Endothelial cell (in vitro differentiated cells): Measurements from ENCODE around the gene RNASE2. TPM values are rescaled to one million over a fixed set of nuclear protein-coding genes. Genes with fewer than 3 reads are reported as not detected.

Experiments
- DNase-seq: peaks from one replicate; pipeline ENCODE4 v3.0.0; 2021; ENCODE audit warnings: low spot score
- H3K27ac Mint-ChIP-seq: one replicate; pipeline ENCODE4 v1.8.0; 2021; ENCODE audit warnings: mixed read lengths, inconsistent platforms; ENCODE audit not compliant: unreplicated experiment
- H3K27me3 Mint-ChIP-seq: one replicate; pipeline ENCODE4 v1.8.0; 2021; ENCODE audit warnings: mild to moderate bottlenecking, moderate library complexity, mixed read lengths, inconsistent platforms; ENCODE audit not compliant: unreplicated experiment
- H3K36me3 Mint-ChIP-seq: one replicate; pipeline ENCODE4 v1.8.0; 2021; ENCODE audit warnings: mild to moderate bottlenecking, low read depth, mixed read lengths, inconsistent platforms; ENCODE audit not compliant: unreplicated experiment
- H3K4me1 Mint-ChIP-seq: one replicate; pipeline ENCODE4 v1.8.0; 2021; ENCODE audit warnings: mild to moderate bottlenecking, mixed read lengths, inconsistent platforms; ENCODE audit not compliant: unreplicated experiment
- H3K4me3 Mint-ChIP-seq: one replicate; pipeline ENCODE4 v1.8.0; 2021; ENCODE audit warnings: mild to moderate bottlenecking, mixed read lengths, inconsistent platforms; ENCODE audit not compliant: unreplicated experiment
- H3K9me3 Mint-ChIP-seq: one replicate; pipeline ENCODE4 v1.8.0; 2021; ENCODE audit warnings: mixed read lengths, inconsistent platforms; ENCODE audit not compliant: unreplicated experiment
- total RNA-seq: library from RNA; stranded (reverse); fragmentation: NEBNext Ultra II Directional; extraction: Animal tissue kit (Norgen Biotek cat#: 25700); gene quantifications from one replicate; pipeline ENCODE4 v1.2.1, GENCODE V29; 2021; ENCODE audit not compliant: unreplicated experiment
- TF ChIP-seq, protein P1 (sequence below): fragments of 200-600 bp; sonication (generic); IDR thresholded peaks from one replicate; pipeline ENCODE4 v1.5.0; 2021; ENCODE audit warnings: antibody characterized with exemption; ENCODE audit not compliant: unreplicated experiment

RNASE2 gene
- total RNA-seq, 1 donor from 2014 or later = not detected

DNA sequence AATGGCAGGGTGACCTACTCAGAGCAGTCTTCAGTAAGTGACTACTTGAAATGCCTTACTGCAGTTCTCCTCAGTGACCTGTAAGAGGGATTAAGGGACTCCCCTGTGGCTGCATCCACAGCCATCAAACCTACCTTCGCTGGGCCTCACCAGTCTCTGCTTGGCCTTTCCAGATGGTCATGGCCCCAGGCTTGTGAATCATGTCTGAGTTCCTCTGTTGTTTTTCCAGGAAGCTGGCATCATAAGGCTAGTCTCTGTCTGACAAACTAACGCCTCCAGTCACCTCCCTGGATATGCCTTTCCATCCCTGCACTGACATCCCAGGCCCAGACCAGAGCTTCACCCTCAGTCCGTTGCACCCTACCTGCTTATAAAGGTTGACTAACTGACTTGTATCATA is 14.0 kb downstream of the RNASE2 start:
- TF ChIP-seq, protein P1, sequence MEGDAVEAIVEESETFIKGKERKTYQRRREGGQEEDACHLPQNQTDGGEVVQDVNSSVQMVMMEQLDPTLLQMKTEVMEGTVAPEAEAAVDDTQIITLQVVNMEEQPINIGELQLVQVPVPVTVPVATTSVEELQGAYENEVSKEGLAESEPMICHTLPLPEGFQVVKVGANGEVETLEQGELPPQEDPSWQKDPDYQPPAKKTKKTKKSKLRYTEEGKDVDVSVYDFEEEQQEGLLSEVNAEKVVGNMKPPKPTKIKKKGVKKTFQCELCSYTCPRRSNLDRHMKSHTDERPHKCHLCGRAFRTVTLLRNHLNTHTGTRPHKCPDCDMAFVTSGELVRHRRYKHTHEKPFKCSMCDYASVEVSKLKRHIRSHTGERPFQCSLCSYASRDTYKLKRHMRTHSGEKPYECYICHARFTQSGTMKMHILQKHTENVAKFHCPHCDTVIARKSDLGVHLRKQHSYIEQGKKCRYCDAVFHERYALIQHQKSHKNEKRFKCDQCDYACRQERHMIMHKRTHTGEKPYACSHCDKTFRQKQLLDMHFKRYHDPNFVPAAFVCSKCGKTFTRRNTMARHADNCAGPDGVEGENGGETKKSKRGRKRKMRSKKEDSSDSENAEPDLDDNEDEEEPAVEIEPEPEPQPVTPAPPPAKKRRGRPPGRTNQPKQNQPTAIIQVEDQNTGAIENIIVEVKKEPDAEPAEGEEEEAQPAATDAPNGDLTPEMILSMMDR = no peak
- Mint-ChIP-seq H3K4me3 (no peak overlapping the region), H3K9me3 (no peaks in the 10 kb centered on the region), H3K27me3 (peaks cover 1% of the 10 kb centered on the region), H3K36me3 (no peaks in the 10 kb centered on the region), H3K27ac (no peak overlapping the region), H3K4me1 (peaks cover 23% of the 10 kb centered on the region)
- DNase-seq = no peak

DNA sequence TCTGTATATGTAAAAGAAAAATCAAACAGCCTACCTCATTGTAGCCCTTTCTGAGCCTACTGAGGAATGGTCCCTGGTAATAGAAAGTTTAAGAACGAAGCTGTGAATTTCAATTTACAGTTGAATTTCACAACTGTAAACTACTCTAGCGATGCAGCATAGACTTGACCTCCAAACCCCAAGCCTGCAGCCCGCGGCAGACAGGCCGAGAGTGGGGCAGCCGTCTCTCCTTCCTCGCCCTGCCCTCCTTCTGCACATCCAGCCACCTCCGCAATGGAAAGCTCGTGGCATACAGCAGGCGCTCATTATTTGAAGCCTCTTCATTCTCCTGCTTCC is 15.3 kb downstream of the RNASE2 start:
- H3K36me3 Mint-ChIP-seq = no peaks in the 10 kb centered on the region
- H3K27me3 Mint-ChIP-seq = peaks cover 1% of the 10 kb centered on the region
- DNase-seq = no peak
- TF ChIP-seq, protein P1 = no peak
- H3K4me1 Mint-ChIP-seq = peaks cover 23% of the 10 kb centered on the region
- H3K9me3 Mint-ChIP-seq = no peaks in the 10 kb centered on the region
- H3K27ac Mint-ChIP-seq = peak overlapping the region; percentile 86
- H3K4me3 Mint-ChIP-seq = peak overlapping the region; percentile 92

DNA sequence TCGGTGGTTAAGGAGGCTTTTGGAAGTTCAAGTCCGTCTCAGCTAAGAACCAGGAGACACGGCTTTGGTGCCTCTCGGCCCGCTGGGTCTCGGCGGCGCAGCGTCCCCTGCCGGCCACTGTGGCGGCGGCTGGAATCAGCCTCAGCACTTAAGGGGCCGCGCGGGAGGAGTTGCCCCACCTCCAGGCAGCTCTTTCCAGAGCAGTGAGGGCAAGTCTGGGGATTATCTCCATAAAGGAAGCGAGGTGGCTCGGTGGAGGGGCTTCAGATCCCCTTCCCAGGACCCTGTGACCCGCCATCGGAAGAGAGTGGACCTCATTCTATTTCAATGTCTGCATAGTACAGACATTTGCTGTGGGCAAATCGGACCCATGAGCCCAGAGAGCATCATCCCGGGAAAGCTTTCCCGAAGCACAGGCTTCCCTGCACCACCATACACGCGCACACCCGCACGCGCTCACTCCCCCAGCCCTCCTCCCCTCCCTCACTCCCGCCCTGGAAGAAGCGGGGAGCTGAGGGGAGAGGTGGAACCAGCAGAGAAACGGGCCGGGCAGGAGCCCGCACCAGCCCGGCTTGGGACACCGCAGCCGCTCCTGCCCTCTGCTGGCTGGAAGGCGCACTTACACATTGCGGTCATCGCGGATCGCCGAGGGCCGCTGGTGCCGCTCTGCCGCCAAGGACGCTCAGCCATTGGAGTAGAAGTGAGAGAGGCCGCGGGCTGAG is 15.9 kb downstream of the RNASE2 start:
- Mint-ChIP-seq H3K27me3 (peaks cover 1% of the 10 kb centered on the region), H3K27ac (peak overlapping the region; percentile 93), H3K4me3 (peak overlapping the region; percentile 92), H3K36me3 (no peaks in the 10 kb centered on the region), H3K9me3 (no peaks in the 10 kb centered on the region), H3K4me1 (peaks cover 23% of the 10 kb centered on the region)
- TF ChIP-seq, protein P1 = peak; percentile 91
- DNase-seq = peak; percentile 94

DNA sequence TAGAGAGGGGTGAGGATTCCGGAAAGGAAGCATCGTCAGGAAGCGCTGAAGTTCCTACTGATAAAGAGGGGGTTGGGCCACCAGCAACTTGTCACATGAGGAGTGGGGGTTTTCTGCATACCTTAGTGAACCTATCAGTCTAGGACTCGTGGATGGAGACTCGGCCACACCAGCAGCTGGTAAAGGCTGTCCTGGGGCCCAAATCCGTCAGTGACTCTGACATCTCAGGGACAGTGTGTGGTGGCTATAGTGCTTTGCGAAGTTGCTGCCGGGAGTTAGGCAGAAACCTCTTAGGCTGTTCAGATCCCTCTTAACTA is 16.4 kb downstream of the RNASE2 start:
- Mint-ChIP-seq H3K27me3 (peaks cover 1% of the 10 kb centered on the region), H3K36me3 (no peaks in the 10 kb centered on the region)

DNA sequence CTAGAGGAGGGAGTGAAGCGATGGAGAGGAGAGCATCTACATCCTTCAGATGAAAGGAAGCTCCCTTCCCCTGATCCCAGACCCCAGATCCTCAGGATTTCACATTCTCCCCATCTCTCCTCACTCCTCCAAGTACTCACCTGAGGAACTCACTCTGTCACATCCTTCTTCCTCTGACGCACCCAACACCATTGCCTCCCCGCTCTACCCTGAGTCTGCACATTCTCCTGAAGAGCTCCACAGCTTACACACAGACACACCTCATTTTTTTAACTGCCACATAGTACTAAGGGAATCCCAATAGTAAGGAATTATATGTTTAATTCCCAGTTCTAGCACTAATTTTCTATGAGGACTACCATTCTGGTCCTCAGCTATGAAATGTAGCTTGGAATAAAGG is 18.2 kb downstream of the RNASE2 start:
- H3K9me3 Mint-ChIP-seq = no peaks in the 10 kb centered on the region
- TF ChIP-seq, protein P1 = no peak
- peaks cover 1% of the 10 kb centered on the region for H3K27me3 Mint-ChIP-seq
- peaks cover 33% of the 10 kb centered on the region for H3K4me1 Mint-ChIP-seq
- no peak overlapping the region for H3K27ac Mint-ChIP-seq
- H3K36me3 Mint-ChIP-seq = no peaks in the 10 kb centered on the region
- no peak for DNase-seq
- no peak overlapping the region for H3K4me3 Mint-ChIP-seq

More for the DNA sequence above, 16.4 kb downstream of the RNASE2 start:
- DNase-seq = no peak
- peak overlapping the region; percentile 92 for H3K4me3 Mint-ChIP-seq
- peak overlapping the region; percentile 93 for H3K27ac Mint-ChIP-seq
- peaks cover 23% of the 10 kb centered on the region for H3K4me1 Mint-ChIP-seq
- no peaks in the 10 kb centered on the region for H3K9me3 Mint-ChIP-seq
- TF ChIP-seq, protein P1 = no peak
